ENCODE results near the gene C1QTNF9B.

DNA sequence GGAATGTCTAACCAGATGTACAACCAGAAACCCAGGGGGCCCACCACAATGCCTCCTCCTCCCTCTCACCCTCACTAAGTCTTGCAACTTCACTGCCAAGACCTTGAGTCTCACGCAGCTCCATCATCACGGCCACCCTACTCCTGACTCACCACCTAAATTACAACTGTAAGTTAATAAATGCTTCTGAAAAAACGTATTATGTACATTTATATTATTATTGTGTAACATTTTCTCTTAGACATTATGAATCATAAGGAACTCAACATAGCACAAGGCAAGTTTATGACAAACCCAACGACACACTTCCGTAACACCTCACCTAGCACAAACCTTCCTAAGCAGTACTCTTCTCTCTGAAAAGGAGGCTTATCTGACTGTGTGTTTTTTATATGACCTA lies 28.8 kb downstream of the C1QTNF9B start:
- TF ChIP-seq, protein P1, sequence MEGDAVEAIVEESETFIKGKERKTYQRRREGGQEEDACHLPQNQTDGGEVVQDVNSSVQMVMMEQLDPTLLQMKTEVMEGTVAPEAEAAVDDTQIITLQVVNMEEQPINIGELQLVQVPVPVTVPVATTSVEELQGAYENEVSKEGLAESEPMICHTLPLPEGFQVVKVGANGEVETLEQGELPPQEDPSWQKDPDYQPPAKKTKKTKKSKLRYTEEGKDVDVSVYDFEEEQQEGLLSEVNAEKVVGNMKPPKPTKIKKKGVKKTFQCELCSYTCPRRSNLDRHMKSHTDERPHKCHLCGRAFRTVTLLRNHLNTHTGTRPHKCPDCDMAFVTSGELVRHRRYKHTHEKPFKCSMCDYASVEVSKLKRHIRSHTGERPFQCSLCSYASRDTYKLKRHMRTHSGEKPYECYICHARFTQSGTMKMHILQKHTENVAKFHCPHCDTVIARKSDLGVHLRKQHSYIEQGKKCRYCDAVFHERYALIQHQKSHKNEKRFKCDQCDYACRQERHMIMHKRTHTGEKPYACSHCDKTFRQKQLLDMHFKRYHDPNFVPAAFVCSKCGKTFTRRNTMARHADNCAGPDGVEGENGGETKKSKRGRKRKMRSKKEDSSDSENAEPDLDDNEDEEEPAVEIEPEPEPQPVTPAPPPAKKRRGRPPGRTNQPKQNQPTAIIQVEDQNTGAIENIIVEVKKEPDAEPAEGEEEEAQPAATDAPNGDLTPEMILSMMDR (IDR thresholded peaks at IDR 0.05): no peak
- TF ChIP-seq POLR2A (IDR thresholded peaks at IDR 0.05): no peak
